HG02759 (cell line): ENCODE data around the gene ACTMAP.
A peak's percentile ranks its signal among the peaks of the same experiment; 100 is the strongest.
"Not testable (repeated sequence)": the region's sequence is repeated elsewhere in the genome, so short reads cannot be mapped to it uniquely, and the experiment has no call there.

Experiments
- ATAC-seq: cut with Tn5 transposase; IDR thresholded peaks from one replicate; pipeline ENCODE4 v1.9.1; 2021; ENCODE audit warnings: mild to moderate bottlenecking, moderate library complexity; ENCODE audit not compliant: unreplicated experiment

ACTMAP gene

DNA sequence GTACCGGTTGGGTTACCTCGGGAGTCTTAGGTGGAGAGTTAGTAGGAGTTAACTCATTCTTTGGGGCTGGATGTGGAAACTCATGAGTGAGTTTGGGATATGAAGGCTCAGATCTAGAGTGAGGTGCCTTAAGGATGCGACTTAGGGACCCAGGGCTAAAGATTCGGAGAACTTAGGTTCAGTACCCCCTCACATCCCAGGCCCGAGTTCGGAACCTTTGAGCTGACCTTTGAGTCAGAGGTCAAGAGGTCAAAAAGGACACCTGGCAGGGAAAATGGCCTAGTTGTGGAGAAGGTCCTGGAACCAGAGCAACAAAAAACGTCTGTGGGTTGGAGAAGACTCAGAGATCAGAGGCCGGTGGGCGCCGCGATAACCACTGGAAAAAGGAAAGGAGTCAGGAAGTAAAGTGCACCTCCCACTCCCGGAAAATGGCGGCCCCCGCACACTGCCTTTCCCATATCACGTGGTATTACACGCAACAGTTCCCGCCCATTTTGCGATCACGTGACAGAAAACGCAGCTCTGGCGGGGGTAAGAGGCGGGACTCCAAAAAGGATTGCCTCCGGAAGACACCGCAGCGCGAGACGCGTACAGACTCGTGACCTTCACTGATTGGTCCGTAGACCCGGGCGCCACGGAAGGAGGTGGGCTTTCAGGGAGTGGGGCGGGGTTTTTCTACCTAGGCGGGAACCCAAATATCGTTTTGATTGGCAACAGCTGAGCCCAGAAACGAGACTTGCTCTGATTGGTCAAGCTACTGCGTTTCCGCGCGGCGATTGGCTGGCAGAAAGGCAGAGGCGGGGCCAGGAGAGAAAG lies at the start of gene ACTMAP:
Gene ACTMAP (minus strand): TSS at position 420 of the 816 bp plus-strand sequence. CDS start 674 bp downstream, outside the sequence.
- peak; percentile 85 for ATAC-seq

GRCh38 chr19:40799558-40800338 lies 49.5 kb upstream of the ACTMAP start:
- ATAC-seq = peak; percentile 20

GRCh38 chr19:40798683-40799557 lies 48.6 kb upstream of the ACTMAP start, which contains the start of gene EGLN2:
TSS of gene EGLN2 (plus strand) at chr19:40799191. CDS start at chr19:40800573, 1,382 bp downstream.
- ATAC-seq = peak; percentile 82

DNA sequence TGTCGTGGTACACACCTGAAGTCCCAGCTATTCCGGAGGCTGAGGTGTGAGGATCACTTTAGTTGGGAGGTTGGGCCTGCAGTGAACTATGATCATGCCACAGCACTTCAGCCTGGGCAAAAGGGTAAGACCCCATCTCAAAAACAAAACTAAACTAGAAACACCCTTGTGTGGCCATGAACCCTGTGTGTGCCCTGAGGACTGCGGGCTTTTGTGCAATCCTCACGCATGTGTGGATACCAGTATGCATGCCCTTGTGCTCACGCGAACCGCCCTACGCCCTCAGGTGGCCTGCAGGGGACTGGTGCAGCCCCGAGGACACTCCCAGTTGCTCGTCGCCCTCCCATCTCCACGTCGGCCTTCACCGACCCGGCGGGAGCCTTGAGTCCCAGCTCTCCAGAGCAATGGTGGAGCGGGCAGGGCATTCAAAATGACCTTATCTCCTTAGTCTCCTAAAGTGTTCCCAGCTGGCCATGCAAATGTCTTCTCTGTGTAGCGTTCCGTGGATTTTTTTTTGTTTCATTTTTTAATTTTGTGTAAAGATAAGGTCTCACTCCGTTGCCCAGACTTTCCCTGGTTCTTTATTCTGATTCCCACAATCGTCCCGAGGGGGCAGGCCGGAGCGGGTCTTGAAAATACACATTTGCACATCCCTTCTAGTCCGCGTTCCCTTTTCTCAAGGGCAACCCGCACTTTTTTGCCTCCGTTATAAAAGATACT lies 47.8 kb upstream of the ACTMAP start:
- ATAC-seq = no peak

GRCh38 chr19:40797166-40797962 lies 47.1 kb upstream of the ACTMAP start:
- no peak for ATAC-seq

GRCh38 chr19:40791996-40792395 lies 41.7 kb upstream of the ACTMAP start:
- ATAC-seq = no peak

DNA sequence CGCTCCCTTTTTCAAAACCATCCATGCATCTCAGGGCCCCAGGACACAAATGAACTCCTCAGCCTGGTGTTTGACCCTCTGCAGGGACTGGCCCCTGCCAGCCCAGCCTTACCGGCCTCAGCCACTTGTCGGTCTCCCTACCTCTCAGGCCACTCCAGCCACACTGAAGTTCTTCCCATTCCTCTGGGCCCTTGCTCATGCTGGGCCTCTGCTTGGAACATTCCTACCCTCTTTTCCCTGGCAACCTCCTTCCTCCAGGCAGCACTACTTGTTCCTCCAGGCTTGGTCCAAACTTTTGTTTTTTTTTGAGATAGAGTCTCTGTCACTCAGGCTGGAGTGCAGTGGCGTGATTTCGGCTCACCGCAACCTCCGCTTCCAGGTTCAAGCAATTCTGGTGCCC lies 41.1 kb upstream of the ACTMAP start:
- no peak for ATAC-seq

GRCh38 chr19:40786060-40787037 lies 36.1 kb upstream of the ACTMAP start:
- no peak for ATAC-seq

DNA sequence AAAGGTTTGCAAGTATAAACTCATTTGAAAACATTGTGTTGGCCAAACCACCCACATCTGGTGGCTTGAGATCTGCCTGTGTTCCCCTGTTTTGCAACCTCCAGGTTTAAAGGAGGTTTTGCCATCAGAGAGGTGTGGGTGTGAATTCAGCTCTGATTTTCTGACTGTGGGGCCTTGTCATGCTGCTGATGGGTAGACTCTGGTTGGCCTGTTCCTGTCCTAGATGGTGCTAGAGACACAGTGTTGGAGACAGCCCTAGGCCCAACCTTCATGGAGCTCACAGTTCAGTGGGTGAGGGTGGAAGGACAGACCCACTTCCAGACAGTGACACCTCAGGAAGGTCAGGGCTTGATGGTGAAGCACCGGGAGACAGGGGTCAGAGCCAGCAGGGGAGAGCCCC lies 35.2 kb upstream of the ACTMAP start:
- ATAC-seq = no peak

- ATAC-seq = not testable (repeated sequence)
Observed at GRCh38 chr19:40784146-40784545, 33.9 kb upstream of the ACTMAP start.

DNA sequence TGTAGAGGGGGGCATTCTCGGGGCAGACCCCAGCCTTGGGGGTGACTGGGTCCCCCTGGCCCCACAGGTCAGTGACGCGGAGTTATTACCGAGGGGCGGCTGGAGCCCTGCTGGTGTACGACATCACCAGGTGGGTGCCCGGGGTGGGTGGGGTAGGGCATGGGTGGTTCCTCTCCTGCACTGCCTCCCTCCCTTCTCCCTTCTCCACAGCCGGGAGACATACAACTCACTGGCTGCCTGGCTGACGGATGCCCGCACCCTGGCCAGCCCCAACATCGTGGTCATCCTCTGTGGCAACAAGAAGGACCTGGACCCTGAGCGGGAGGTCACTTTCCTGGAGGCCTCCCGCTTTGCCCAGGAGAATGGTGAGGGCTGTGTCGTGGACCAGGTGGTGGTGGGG lies 33.4 kb upstream of the ACTMAP start:
- ATAC-seq = no peak

DNA sequence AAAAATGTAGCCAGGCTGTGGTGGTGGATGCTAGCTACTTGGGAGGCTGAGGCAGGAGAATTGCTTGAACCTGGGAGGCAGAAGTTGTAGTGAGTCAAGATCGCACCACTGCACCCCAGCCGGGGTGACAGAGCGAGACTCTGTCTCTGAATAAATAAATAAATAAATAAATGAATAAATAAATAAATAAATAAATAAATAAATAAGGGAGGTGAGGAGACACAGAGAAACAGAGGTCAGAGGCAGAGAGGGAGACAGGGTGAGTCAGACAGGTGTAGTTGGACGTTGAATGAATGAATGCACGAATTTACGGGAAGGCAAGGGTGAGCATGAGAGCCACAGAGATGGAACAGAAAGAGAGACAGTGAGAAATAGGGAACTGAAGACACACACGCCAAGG lies 30.9 kb upstream of the ACTMAP start:
- no peak for ATAC-seq

- ATAC-seq = no peak
Observed at GRCh38 chr19:40780582-40780981, 30.3 kb upstream of the ACTMAP start.

GRCh38 chr19:40778706-40779284 lies 28.5 kb upstream of the ACTMAP start:
- no peak for ATAC-seq

DNA sequence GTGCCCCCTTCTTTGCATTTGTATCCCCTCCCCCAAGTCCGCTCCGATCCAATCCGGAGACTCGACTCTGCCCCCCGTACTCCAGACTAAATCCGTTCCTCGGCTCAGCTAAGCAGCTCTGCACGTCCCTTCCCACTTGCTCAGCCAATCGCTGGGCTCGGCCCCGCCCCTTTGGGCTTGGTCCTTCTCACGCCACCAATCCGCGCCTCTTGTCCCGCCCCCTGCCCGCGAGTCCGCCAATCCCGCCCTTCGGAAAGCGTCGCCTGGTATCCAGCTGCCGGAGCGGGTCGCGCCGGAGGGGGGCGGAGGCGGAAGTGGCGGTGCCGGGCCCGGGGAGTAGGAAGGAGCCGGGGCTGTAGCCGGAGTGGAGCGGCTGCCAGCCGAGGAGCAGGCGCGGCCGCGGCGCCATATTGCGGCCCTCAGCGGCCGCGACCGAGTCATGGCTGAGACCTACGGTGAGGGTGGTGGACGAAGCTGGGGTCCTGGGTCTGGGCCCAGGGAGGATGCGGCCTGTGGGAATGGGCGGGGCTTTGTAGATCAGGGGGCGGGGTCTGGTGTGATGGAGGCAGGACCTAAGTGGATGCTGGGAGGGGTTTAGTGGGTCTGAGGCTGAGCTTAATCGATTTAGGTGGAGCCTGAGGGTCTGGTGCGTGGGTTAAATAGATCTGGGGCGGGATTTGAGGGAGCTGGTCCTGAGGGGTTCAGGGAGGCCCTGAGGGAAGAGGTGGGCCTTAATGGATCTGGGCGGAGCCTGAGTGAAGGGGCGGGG lies 27.8 kb upstream of the ACTMAP start, which contains the start of gene RAB4B:
Gene RAB4B (plus strand): TSS at position 311 of the 769 bp plus-strand sequence. CDS start 129 bp downstream, at position 440.
- peak; percentile 64 for ATAC-seq

GRCh38 chr19:40777645-40777936 lies 27.3 kb upstream of the ACTMAP start:
- ATAC-seq = no peak

DNA sequence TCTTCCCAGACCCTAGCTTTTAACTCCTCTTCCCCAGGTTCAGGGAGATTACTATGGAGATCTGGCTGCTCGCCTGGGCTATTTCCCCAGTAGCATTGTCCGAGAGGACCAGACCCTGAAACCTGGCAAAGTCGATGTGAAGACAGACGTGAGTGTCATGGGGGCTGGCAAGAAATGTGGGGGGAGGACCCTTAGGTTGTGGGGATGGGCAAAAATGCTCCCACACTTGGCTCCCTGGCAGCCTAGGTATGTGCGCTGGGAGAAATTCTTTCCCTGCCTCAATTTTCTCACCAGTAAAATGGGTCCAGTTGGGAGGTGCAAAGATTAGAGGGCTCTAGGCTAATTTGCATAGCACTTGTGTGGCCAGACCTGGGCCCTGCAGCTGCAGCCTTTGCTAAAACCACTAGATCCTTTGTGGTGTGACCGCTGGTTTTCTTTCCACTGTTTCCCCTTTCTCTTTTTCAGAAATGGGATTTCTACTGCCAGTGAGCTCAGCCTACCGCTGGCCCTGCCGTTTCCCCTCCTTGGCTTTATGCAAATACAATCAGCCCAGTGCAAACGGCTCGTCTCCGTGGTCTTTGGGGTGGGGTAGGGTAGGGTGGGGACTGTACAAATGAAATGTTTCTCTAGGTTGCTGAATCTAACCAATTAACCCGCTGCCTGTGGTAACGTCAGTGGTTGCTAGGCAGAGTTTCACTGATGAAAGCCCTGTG lies 26.8 kb upstream of the ACTMAP start:
- peak; percentile 55 for ATAC-seq
